Measurements from ENCODE around the gene FBXO42. TPM values are rescaled to one million over a fixed set of nuclear protein-coding genes. Genes with fewer than 3 reads are reported as not detected.
A peak's percentile ranks its signal among the peaks of the same experiment; 100 is the strongest.

The FBXO42 gene
- total RNA-seq, 1 donor from 2014 or later = 25.6 TPM

- Histone ChIP-seq H3K27me3 (ENCODE audit: insufficient read depth, low read length) (no peaks in the 10 kb centered on the region), H3K9me3 (ENCODE audit: insufficient read depth, low read depth, low read length) (no peaks in the 10 kb centered on the region), H4K20me1 (ENCODE audit: insufficient read depth, low read length) (peaks cover 13% of the 10 kb centered on the region), H3K27ac (ENCODE audit: low read depth, low read length) (no peak overlapping the region), H3K9ac (ENCODE audit: low read length) (no peak overlapping the region), H3K79me2 (ENCODE audit: insufficient read depth, low read length) (peaks cover 4% of the 10 kb centered on the region), H2AFZ (ENCODE audit: low read depth, low read length) (no peak overlapping the region), H3K36me3 (ENCODE audit: insufficient read depth, low read length) (no peaks in the 10 kb centered on the region), H3K4me1 (ENCODE audit: insufficient read depth, low read length) (no peaks in the 10 kb centered on the region), H3K4me2 (ENCODE audit: low read length) (no peak overlapping the region), H3K4me3 (ENCODE audit: insufficient read depth, low read depth, low read length) (no peak overlapping the region)
- no peak overlapping the region for H3K27ac Mint-ChIP-seq (ENCODE audit: unreplicated experiment)
- no peak for TF ChIP-seq EZH2 (IDR thresholded peaks at IDR 0.05; ENCODE audit: insufficient read depth, low read length)
- TF ChIP-seq, protein P1, sequence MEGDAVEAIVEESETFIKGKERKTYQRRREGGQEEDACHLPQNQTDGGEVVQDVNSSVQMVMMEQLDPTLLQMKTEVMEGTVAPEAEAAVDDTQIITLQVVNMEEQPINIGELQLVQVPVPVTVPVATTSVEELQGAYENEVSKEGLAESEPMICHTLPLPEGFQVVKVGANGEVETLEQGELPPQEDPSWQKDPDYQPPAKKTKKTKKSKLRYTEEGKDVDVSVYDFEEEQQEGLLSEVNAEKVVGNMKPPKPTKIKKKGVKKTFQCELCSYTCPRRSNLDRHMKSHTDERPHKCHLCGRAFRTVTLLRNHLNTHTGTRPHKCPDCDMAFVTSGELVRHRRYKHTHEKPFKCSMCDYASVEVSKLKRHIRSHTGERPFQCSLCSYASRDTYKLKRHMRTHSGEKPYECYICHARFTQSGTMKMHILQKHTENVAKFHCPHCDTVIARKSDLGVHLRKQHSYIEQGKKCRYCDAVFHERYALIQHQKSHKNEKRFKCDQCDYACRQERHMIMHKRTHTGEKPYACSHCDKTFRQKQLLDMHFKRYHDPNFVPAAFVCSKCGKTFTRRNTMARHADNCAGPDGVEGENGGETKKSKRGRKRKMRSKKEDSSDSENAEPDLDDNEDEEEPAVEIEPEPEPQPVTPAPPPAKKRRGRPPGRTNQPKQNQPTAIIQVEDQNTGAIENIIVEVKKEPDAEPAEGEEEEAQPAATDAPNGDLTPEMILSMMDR (IDR thresholded peaks at IDR 0.05; ENCODE audit: insufficient read depth, low read depth, low read length) = no peak
- peaks cover 13% of the 10 kb centered on the region for H3K36me3 Mint-ChIP-seq (ENCODE audit: low read depth, unreplicated experiment)
- no peaks in the 10 kb centered on the region for H3K27me3 Mint-ChIP-seq (ENCODE audit: low read depth, unreplicated experiment)
- peaks cover 2% of the 10 kb centered on the region for H3K4me1 Mint-ChIP-seq (ENCODE audit: low read depth, unreplicated experiment)
- no peak for FAIRE-seq
- no peak for DNase-seq (ENCODE audit: low read depth)
- H3K9me3 Mint-ChIP-seq (ENCODE audit: unreplicated experiment) = no peaks in the 10 kb centered on the region
- H3K4me3 Mint-ChIP-seq (ENCODE audit: unreplicated experiment) = no peak overlapping the region
Observed at GRCh38 chr1:16276302-16277030, 75.8 kb downstream of the FBXO42 start.

GRCh38 chr1:16275591-16275990 is 76.7 kb downstream of the FBXO42 start:
- H3K4me3 Mint-ChIP-seq (ENCODE audit: unreplicated experiment) = peak overlapping the region; percentile 60
- no peak overlapping the region for H3K27ac ChIP-seq (ENCODE audit: low read depth, low read length)
- no peaks in the 10 kb centered on the region for H3K9me3 Mint-ChIP-seq (ENCODE audit: unreplicated experiment)
- peaks cover 8% of the 10 kb centered on the region for H3K4me1 Mint-ChIP-seq (ENCODE audit: low read depth, unreplicated experiment)
- FAIRE-seq (no peak), DNase-seq (ENCODE audit: low read depth) (peak; percentile 23)
- peaks cover 15% of the 10 kb centered on the region for H4K20me1 ChIP-seq (ENCODE audit: insufficient read depth, low read length)
- no peaks in the 10 kb centered on the region for H3K9me3 ChIP-seq (ENCODE audit: insufficient read depth, low read depth, low read length)
- H3K4me2 ChIP-seq (ENCODE audit: low read length) = no peak overlapping the region
- H3K27me3 ChIP-seq (ENCODE audit: insufficient read depth, low read length) = no peaks in the 10 kb centered on the region
- no peak overlapping the region for H3K27ac Mint-ChIP-seq (ENCODE audit: unreplicated experiment)
- TF ChIP-seq EZH2 (IDR thresholded peaks at IDR 0.05; ENCODE audit: insufficient read depth, low read length) = no peak
- TF ChIP-seq, protein P1 (IDR thresholded peaks at IDR 0.05; ENCODE audit: insufficient read depth, low read depth, low read length) = no peak
- peaks cover 4% of the 10 kb centered on the region for H3K79me2 ChIP-seq (ENCODE audit: insufficient read depth, low read length)
- H2AFZ ChIP-seq (ENCODE audit: low read depth, low read length) = no peak overlapping the region
- no peaks in the 10 kb centered on the region for H3K27me3 Mint-ChIP-seq (ENCODE audit: low read depth, unreplicated experiment)
- no peak overlapping the region for H3K4me3 ChIP-seq (ENCODE audit: insufficient read depth, low read depth, low read length)
- H3K9ac ChIP-seq (ENCODE audit: low read length) = no peak overlapping the region
- peaks cover 16% of the 10 kb centered on the region for H3K36me3 Mint-ChIP-seq (ENCODE audit: low read depth, unreplicated experiment)
- no peaks in the 10 kb centered on the region for H3K4me1 ChIP-seq (ENCODE audit: insufficient read depth, low read length)
- H3K36me3 ChIP-seq (ENCODE audit: insufficient read depth, low read length) = no peaks in the 10 kb centered on the region

DNA sequence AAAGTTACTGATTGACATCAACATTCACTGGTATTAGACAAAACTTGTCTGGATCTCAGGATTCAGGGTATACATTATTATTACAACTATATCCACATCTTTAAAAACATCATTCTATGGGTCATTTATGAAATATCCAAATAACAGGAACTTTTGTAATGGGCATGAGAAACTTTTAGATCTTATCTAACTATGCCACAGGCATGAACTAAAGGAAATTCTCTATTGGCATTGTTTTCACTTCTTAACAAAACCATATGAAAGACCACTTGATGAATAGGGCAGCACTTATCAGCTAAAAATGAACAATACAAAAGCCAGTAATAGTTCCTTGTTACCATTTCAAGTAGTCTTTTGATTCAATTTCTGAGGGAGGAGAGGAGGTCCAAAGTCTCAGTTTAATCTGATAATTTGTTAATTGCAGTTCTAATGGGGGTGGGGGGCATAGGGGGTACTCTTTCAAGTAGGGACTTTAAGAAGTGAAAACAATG is 84.5 kb downstream of the FBXO42 start:
- H3K79me2 ChIP-seq (ENCODE audit: insufficient read depth, low read length) = peaks cover 5% of the 10 kb centered on the region

More for the DNA sequence above, 84.5 kb downstream of the FBXO42 start:
- H3K4me3 Mint-ChIP-seq (ENCODE audit: unreplicated experiment) = no peak overlapping the region
- TF ChIP-seq, protein P1 (IDR thresholded peaks at IDR 0.05; ENCODE audit: insufficient read depth, low read depth, low read length) = no peak
- TF ChIP-seq EZH2 (IDR thresholded peaks at IDR 0.05; ENCODE audit: insufficient read depth, low read length) = no peak
- Histone ChIP-seq H4K20me1 (ENCODE audit: insufficient read depth, low read length) (peaks cover 34% of the 10 kb centered on the region), H3K9ac (ENCODE audit: low read length) (no peak overlapping the region), H3K4me2 (ENCODE audit: low read length) (no peak overlapping the region), H3K4me1 (ENCODE audit: insufficient read depth, low read length) (peaks cover 13% of the 10 kb centered on the region), H3K27me3 (ENCODE audit: insufficient read depth, low read length) (no peaks in the 10 kb centered on the region), H3K9me3 (ENCODE audit: insufficient read depth, low read depth, low read length) (no peaks in the 10 kb centered on the region), H3K27ac (ENCODE audit: low read depth, low read length) (no peak overlapping the region), H3K4me3 (ENCODE audit: insufficient read depth, low read depth, low read length) (no peak overlapping the region), H3K36me3 (ENCODE audit: insufficient read depth, low read length) (no peaks in the 10 kb centered on the region), H2AFZ (ENCODE audit: low read depth, low read length) (no peak overlapping the region)
- peaks cover 33% of the 10 kb centered on the region for H3K4me1 Mint-ChIP-seq (ENCODE audit: low read depth, unreplicated experiment)
- no peak for FAIRE-seq
- H3K9me3 Mint-ChIP-seq (ENCODE audit: unreplicated experiment) = no peaks in the 10 kb centered on the region
- no peak for DNase-seq (ENCODE audit: low read depth)
- no peak overlapping the region for H3K27ac Mint-ChIP-seq (ENCODE audit: unreplicated experiment)
- H3K27me3 Mint-ChIP-seq (ENCODE audit: low read depth, unreplicated experiment) = no peaks in the 10 kb centered on the region
- peaks cover 5% of the 10 kb centered on the region for H3K36me3 Mint-ChIP-seq (ENCODE audit: low read depth, unreplicated experiment)

Data from astrocyte (in vitro differentiated cells and primary cell).